ENCODE results near the gene ABHD17A.

GRCh38 chr19:1832046-1832663 is 53.1 kb downstream of the ABHD17A start:
- TF ChIP-seq PPARA (CRISPR knock-in tag; IDR thresholded peaks at IDR 0.05; ENCODE audit: borderline replicate concordance) (no peak), SNAI2 (CRISPR knock-in tag; IDR thresholded peaks at IDR 0.05) (no peak), RARB (CRISPR knock-in tag; IDR thresholded peaks at IDR 0.05) (no peak), ZFP30 (CRISPR knock-in tag; IDR thresholded peaks at IDR 0.05) (no peak), TCF4 (CRISPR knock-in tag; IDR thresholded peaks at IDR 0.05; ENCODE audit: borderline replicate concordance) (no peak), ZNF70 (CRISPR knock-in tag; IDR thresholded peaks at IDR 0.05) (no peak), PATZ1 (CRISPR knock-in tag; IDR thresholded peaks at IDR 0.05; ENCODE audit: borderline replicate concordance) (no peak)
